GM18502 (cell line): Measurements from ENCODE around the gene NTPCR.

ENCODE experiments used
- ATAC-seq: cut with Tn5 transposase; IDR thresholded peaks from one replicate; pipeline ENCODE4 v1.9.1; 2021; ENCODE audit warnings: mild to moderate bottlenecking; ENCODE audit not compliant: unreplicated experiment, poor library complexity

Gene NTPCR

GRCh38 chr1:232956081-232956480 is 5.7 kb downstream of the NTPCR start:
- ATAC-seq, result no peak

DNA sequence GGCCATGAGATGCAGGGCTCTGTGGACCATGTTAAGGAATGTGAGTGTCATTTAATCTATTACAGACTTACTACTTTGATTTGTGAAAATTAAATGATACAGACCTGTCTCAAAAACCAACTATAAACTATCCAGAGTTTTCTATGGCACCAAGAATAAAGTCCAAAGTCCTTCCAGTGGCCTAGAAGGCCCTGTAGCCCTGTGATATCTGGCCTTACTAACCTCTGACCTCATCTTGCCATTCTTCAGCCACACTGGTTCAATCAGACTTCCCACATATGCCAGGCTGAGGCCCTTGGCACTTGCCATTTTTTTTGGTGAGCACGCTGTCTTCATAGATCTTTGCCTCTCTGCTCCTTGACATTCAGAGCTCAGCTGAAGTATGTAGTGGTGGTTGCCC is 7.7 kb downstream of the NTPCR start:
- ATAC-seq, result no peak

GRCh38 chr1:232962761-232963745 is 12.6 kb downstream of the NTPCR start:
- no peak for ATAC-seq

GRCh38 chr1:232964601-232965000 is 14.2 kb downstream of the NTPCR start:
- no peak for ATAC-seq

GRCh38 chr1:232965124-232965911 is 14.9 kb downstream of the NTPCR start:
- ATAC-seq, result no peak

- ATAC-seq, result no peak
Observed at GRCh38 chr1:232965912-232966217, 15.5 kb downstream of the NTPCR start.

DNA sequence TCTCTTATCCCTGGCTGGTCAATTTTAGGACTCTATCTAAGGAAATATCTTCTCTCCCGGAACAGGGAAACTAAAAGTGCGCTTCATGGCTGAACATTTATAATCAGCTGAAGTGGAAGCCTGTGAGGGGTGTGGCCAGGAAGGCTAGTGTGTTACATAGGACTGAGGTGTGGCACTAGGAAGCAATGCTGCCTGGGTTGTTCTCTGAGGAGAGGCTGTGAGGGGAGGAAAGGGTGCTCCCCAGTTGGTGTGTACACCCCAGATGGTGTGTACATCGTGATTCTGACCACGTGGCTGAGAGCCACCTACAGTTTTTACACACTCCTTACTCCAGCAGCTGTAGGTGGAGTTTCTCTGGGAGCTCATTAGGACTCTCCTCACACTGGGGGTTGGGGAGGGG is 16.3 kb downstream of the NTPCR start:
- ATAC-seq, result no peak

DNA sequence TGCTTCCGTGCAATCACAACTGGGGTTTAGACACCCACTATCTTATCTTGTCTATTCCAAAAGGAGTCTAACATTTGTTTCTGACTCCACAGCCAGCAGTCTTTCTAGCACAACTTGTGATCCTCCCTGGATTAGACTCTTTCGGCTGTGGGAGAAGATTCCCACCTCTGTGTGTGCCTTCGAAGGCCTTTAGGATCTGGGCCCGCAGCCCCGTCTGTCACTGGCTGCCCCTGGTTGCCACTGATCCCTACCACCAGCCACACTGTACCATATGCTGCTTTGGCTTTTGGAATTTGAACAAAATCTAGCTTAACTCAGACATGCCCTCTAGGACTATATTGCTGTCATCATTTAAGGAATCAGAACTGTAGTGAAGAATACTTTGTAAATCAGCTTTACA is 18.0 kb downstream of the NTPCR start:
- ATAC-seq, result no peak

GRCh38 chr1:232968965-232969364 is 18.6 kb downstream of the NTPCR start:
- no peak for ATAC-seq

DNA sequence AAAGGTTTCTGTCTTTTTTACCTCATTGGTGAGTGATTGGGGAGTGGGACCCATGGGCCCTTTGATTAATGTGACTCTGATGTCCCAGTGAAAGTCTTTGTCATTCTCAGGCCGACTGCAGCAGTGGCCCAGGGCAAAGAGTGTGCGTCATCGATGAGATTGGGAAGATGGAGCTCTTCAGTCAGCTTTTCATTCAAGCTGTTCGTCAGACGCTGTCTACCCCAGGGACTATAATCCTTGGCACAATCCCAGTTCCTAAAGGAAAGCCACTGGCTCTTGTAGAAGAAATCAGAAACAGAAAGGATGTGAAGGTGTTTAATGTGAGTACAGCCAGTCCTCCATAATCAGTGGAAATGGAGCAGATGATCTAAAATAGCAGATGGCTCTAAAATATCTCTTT is 19.4 kb downstream of the NTPCR start:
- ATAC-seq, result no peak

- ATAC-seq, result no peak
Observed at GRCh38 chr1:232970508-232970907, 20.1 kb downstream of the NTPCR start.

- ATAC-seq, result no peak
Observed at GRCh38 chr1:232973652-232974611, 23.5 kb downstream of the NTPCR start.

GRCh38 chr1:232974971-232975370 is 24.6 kb downstream of the NTPCR start:
- ATAC-seq, result no peak

GRCh38 chr1:232978091-232978634 is 27.8 kb downstream of the NTPCR start:
- peak; percentile 64 for ATAC-seq

GRCh38 chr1:232978815-232979214 is 28.4 kb downstream of the NTPCR start:
- ATAC-seq, result no peak

GRCh38 chr1:232979558-232979957 is 29.1 kb downstream of the NTPCR start:
- no peak for ATAC-seq

DNA sequence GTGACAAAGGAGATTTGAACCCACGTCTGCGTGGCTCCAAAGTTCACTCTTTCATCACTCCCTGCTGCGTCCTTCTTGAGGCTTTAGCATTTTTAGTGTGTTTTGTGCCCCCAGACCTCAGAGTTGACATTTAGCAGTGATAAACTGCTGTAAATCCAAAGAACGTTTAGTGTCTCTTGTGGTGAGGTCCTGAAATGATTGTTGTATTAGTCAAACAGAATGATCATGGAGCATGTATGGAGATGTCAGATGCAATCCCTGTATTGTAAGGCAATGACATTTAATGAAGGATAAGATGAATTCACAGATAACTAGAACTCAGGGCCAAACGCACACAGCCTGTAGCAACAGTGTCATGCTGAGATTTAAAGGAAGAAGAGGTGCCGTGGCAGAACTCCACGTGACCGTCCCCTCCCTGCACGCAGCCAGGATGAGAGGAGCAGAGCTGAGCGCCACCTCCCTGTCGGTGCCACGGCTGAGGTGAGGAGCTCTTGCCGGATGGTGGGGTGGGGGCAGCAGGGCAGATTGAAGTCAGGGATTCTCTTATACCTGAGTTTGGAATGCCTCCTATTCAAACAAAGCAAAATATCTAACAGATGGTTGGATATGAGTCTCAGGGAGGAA is 30.1 kb downstream of the NTPCR start:
- no peak for ATAC-seq

GRCh38 chr1:232980986-232981560 is 30.7 kb downstream of the NTPCR start:
- no peak for ATAC-seq

DNA sequence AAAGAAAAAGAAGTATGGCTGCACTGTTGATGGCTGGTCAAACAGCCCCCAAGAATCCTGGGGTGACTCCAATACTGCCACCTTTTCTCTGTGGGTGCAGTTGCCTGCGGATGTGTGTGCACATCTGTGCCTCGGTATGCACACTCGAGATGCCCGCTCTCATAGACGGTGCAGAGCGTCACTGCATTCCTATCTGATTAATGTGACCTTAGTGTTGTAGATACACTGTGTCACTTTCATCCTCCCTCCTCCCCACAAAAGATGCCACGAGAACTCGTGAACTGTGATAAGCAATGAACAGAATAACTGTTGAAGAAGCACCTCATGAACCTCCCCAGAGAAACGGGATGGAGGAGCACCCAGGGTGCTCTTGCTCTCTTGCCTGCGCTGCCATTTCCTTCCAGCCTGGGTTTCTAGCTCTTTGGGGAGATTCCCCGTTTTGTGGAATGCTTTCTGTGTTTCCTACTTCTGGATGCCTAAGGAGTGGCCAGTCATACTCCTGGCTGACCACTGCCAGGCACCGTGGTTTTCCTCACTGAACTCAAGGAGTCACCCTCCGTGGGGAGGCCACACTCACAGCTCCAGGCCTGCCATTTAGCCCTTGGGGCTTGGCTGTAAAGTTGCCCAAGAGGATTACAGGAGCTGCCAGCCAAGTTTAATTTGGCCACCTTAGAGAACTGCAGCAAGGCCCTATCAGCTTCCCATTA is 32.0 kb downstream of the NTPCR start:
- no peak for ATAC-seq
